K562 treated with DMSO at 1 percent for 48 hours (cell line): Measurements from ENCODE around the gene TUBGCP3. TPM values are rescaled to one million over a fixed set of nuclear protein-coding genes. Genes with fewer than 3 reads are reported as not detected.

Experiments used
- total RNA-seq: library from RNA; unstranded; fragments of 300-600 nt; gene quantifications from 2 replicates; pipeline ENCODE4 v1.2.3, GENCODE V29; 2022; ENCODE audit warnings: low replicate concordance; ENCODE audit errors: extremely low read depth

Gene TUBGCP3, protein sequence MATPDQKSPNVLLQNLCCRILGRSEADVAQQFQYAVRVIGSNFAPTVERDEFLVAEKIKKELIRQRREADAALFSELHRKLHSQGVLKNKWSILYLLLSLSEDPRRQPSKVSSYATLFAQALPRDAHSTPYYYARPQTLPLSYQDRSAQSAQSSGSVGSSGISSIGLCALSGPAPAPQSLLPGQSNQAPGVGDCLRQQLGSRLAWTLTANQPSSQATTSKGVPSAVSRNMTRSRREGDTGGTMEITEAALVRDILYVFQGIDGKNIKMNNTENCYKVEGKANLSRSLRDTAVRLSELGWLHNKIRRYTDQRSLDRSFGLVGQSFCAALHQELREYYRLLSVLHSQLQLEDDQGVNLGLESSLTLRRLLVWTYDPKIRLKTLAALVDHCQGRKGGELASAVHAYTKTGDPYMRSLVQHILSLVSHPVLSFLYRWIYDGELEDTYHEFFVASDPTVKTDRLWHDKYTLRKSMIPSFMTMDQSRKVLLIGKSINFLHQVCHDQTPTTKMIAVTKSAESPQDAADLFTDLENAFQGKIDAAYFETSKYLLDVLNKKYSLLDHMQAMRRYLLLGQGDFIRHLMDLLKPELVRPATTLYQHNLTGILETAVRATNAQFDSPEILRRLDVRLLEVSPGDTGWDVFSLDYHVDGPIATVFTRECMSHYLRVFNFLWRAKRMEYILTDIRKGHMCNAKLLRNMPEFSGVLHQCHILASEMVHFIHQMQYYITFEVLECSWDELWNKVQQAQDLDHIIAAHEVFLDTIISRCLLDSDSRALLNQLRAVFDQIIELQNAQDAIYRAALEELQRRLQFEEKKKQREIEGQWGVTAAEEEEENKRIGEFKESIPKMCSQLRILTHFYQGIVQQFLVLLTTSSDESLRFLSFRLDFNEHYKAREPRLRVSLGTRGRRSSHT
- total RNA-seq = not detected in 2 replicates

GRCh38 chr13:112587764-112588489 lies at the start of gene TUBGCP3:
TUBGCP3 (minus strand) TSS chr13:112588153; CDS start chr13:112587980, 173 bp downstream.

Other genes with a start within 250 kb of the TUBGCP3 start
- not detected in 2 replicates for gene SPACA7, start 211.8 kb downstream of the TUBGCP3 start, total RNA-seq
- not detected in 2 replicates for gene ATP11A, start 101.9 kb upstream of the TUBGCP3 start, total RNA-seq